K562 (cell line): ENCODE measurements around the gene ENG. TPM values are rescaled to one million over a fixed set of nuclear protein-coding genes. Genes with fewer than 3 reads are reported as not detected.

Experiments
- CTBP1 ChIP-seq: fragments of 450-650 bp; IDR thresholded peaks from 2 replicates; pipeline ENCODE4 v1.6.1; 2016; ENCODE audit warnings: borderline replicate concordance
- DPF2 ChIP-seq: fragments of 450-650 bp; IDR thresholded peaks from 2 replicates; pipeline ENCODE4 v1.6.1; 2016
- EZH2 ChIP-seq: IDR thresholded peaks from 2 replicates; pipeline ENCODE4 v1.6.1; 2012; ENCODE audit warnings: low read depth, mild to moderate bottlenecking, inconsistent platforms, low read length, borderline replicate concordance
- FOXK2 ChIP-seq, 2 experiments: fragments of 450-650 bp; IDR thresholded peaks in 1 of 2; conservative IDR thresholded peaks in 1 of 2; 2 replicates each; pipeline ENCODE4 v1.6.1; 2016; ENCODE audit warnings: low read depth in 2 of 2, mild to moderate bottlenecking in 1 of 2
- KDM4B ChIP-seq, 2 experiments: fragments of 450-650 bp in 1 of 2; sonication (generic) in 1 of 2; IDR thresholded peaks; 2 replicates each; pipeline ENCODE4 v1.6.1; 2016 to 2017; ENCODE audit warnings: borderline replicate concordance in 2 of 2, antibody characterized with exemption in 1 of 2, low read depth in 1 of 2, mild to moderate bottlenecking in 1 of 2
- LCOR ChIP-seq: sonication (generic); formaldehyde crosslinking; IDR thresholded peaks from 2 replicates; pipeline ENCODE4 v1.8.0; 2022; ENCODE audit warnings: mild to moderate bottlenecking, missing genetic modification reagents
- NONO ChIP-seq, 2 experiments: fragments of 200-400 bp in 1 of 2; fragments of 450-650 bp in 1 of 2; formaldehyde crosslinking in 1 of 2; IDR thresholded peaks; 2 replicates each; pipeline ENCODE4 v1.6.1; 2017; ENCODE audit warnings: low read depth in 2 of 2, mild to moderate bottlenecking in 2 of 2, moderate library complexity in 2 of 2, low read length in 1 of 2
- PHF8 ChIP-seq: fragments of 200-600 bp; sonication (generic); IDR thresholded peaks from 2 replicates; pipeline ENCODE4 v1.6.1; 2012; ENCODE audit warnings: mixed run types, mild to moderate bottlenecking, inconsistent platforms, low read length, moderate library complexity, borderline replicate concordance
- RBFOX2 ChIP-seq: fragments of 200-400 bp; formaldehyde crosslinking; IDR thresholded peaks from 2 replicates; pipeline ENCODE4 v1.6.1; 2017; ENCODE audit warnings: low read depth, mild to moderate bottlenecking, low read length, moderate library complexity
- RBM25 ChIP-seq: fragments of 200-400 bp; formaldehyde crosslinking; IDR thresholded peaks from 2 replicates; pipeline ENCODE4 v1.6.1; 2018; ENCODE audit warnings: low read length, low read depth, moderate library complexity; ENCODE audit not compliant: severe bottlenecking
- SOX6 ChIP-seq: fragments of 450-650 bp; IDR thresholded peaks from 2 replicates; pipeline ENCODE4 v1.6.1; 2014; ENCODE audit warnings: mild to moderate bottlenecking
- TAF1 ChIP-seq: IDR thresholded peaks from 2 replicates; pipeline ENCODE4 v1.6.1; 2011; ENCODE audit warnings: mild to moderate bottlenecking, low read length, moderate library complexity; ENCODE audit not compliant: insufficient read depth, control insufficient read depth, severe bottlenecking; ENCODE audit errors: extremely low read depth
- TOE1 ChIP-seq, 2 experiments: fragments of 450-650 bp in 1 of 2; sonication (generic) in 1 of 2; formaldehyde crosslinking in 1 of 2; IDR thresholded peaks; 2 replicates each; pipeline versions ENCODE4 v1.7.1 to v1.8.0; 2016 to 2022; ENCODE audit warnings: borderline replicate concordance in 2 of 2, mild to moderate bottlenecking in 2 of 2, antibody characterized with exemption in 1 of 2, inconsistent platforms in 1 of 2, low read depth in 1 of 2, missing genetic modification reagents in 1 of 2, moderate library complexity in 1 of 2
- ZFP36 ChIP-seq: fragments of 150-350 bp; IDR thresholded peaks from 2 replicates; pipeline ENCODE4 v1.6.1; 2018; ENCODE audit warnings: low read length, low read depth; ENCODE audit not compliant: partially characterized antibody
- ZFX ChIP-seq: sonication (generic); formaldehyde crosslinking; IDR thresholded peaks from 2 replicates; pipeline ENCODE4 v1.8.0; 2022; ENCODE audit warnings: mild to moderate bottlenecking, missing genetic modification reagents, moderate library complexity
- ZNF408 ChIP-seq: fragments of 250-450 bp; sonication (Bioruptor Pico); IDR thresholded peaks from 2 replicates; pipeline ENCODE4 v1.4.0; 2020; ENCODE audit warnings: low read depth, mild to moderate bottlenecking, moderate library complexity
- polyA plus RNA-seq, 8 experiments: library from polyadenylated mRNA; depleted of rRNA in 4 of 8; stranded (reverse) in 5 of 8; unstranded in 3 of 8; fragments of >200 nt; fragmentation: Nextera tagmentation in 2 of 8; fragmentation: Illumina TruSeq in 1 of 8; extraction: Ambion mirVana in 2 of 8; extraction: Trizol in 1 of 8; gene quantifications; 2 replicates each; pipeline versions ENCODE4 v1.2.1 to v1.2.3, GENCODE V29; 2011 to 2014; ENCODE audit warnings: inconsistent platforms in 1 of 8, missing spikeins in 1 of 8
- total RNA-seq, 7 experiments: library from RNA; depleted of rRNA in 6 of 7; stranded (reverse); fragments of >200 nt in 6 of 7; fragmentation: Illumina TruSeq in 2 of 7; extraction: Trizol in 2 of 7; gene quantifications; 2 replicates each; pipeline versions ENCODE4 v1.2.1 to v1.2.3, GENCODE V29; 2011 to 2021; ENCODE audit warnings: low replicate concordance in 1 of 7
- TF ChIP-seq, protein P1 (sequence below): sonication (generic); formaldehyde crosslinking; IDR thresholded peaks from 2 replicates; pipeline ENCODE4 v1.8.0; 2022; ENCODE audit warnings: missing genetic modification reagents, mild to moderate bottlenecking, moderate library complexity, borderline replicate concordance
- TF ChIP-seq, protein P2 (sequence below), 2 experiments: fragments of 450-650 bp; IDR thresholded peaks; 2 replicates each; pipeline ENCODE4 v1.6.1; 2016
- TF ChIP-seq, protein P3 (sequence below), 2 experiments: fragments of 450-650 bp; conservative IDR thresholded peaks; 2 replicates each; pipeline ENCODE4 v1.6.1; 2017; ENCODE audit warnings: mild to moderate bottlenecking in 2 of 2, moderate library complexity in 2 of 2
- TF ChIP-seq, protein P4 (sequence below): fragments of 200-800 bp; sonication (Bioruptor generic); IDR thresholded peaks from 2 replicates; pipeline ENCODE4 v1.6.1; 2017; ENCODE audit warnings: missing genetic modification characterization, missing compliant biosample characterization

The ENG gene
- total and polyA plus RNA-seq, 9 of the 15 experiments (the other 6 are each of a cell fraction or from before 2014, with no cell fraction given), result 0.04 to 0.40 (median 0.14) TPM; not detected in 1

- peak in 1 of 2 experiments; percentile 98; a peak in 2 of 4 replicates for TF ChIP-seq NONO (IDR thresholded peaks at IDR 0.05; ENCODE audit: low read depth in 2 of 2, low read length in 1 of 2)
- peak; percentile 16 for TF ChIP-seq ZFP36
- TF ChIP-seq RBFOX2, result peak; percentile 37; the same call in 1 of the 2 replicates
- TF ChIP-seq DPF2, result 0 out of 2 replicates have a peak, but pooled peaks have one; percentile 48
- TF ChIP-seq ZNF408, result no peak
- TF ChIP-seq EZH2, result no peak
- TF ChIP-seq FOXK2 (conservative IDR thresholded peaks at IDR 0.05 in 1 of 2, IDR thresholded peaks at IDR 0.05 in 1 of 2; ENCODE audit: low read depth in 2 of 2), result peak in 1 of 2 experiments; percentile 99; a peak in 2 of 4 replicates
- TF ChIP-seq, protein P1, sequence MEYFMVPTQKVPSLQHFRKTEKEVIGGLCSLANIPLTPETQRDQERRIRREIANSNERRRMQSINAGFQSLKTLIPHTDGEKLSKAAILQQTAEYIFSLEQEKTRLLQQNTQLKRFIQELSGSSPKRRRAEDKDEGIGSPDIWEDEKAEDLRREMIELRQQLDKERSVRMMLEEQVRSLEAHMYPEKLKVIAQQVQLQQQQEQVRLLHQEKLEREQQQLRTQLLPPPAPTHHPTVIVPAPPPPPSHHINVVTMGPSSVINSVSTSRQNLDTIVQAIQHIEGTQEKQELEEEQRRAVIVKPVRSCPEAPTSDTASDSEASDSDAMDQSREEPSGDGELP (CRISPR knock-in tag), result peak; percentile 91
- peak; percentile 55 for TF ChIP-seq ZFX (CRISPR knock-in tag)
- 0 out of 2 replicates have a peak, but pooled peaks have one; percentile 20 for TF ChIP-seq SOX6
- TF ChIP-seq TOE1 (IDR thresholded peaks at IDR 0.05; ENCODE audit: borderline replicate concordance), result peak; percentile 48; the same call in 1 of the 2 replicates
- no peak for TF ChIP-seq TOE1 (CRISPR knock-in tag; IDR thresholded peaks at IDR 0.05; ENCODE audit: borderline replicate concordance, low read depth)
- TF ChIP-seq CTBP1, result peak; percentile 46; the same call in 1 of the 2 replicates
- TF ChIP-seq, protein P2, sequence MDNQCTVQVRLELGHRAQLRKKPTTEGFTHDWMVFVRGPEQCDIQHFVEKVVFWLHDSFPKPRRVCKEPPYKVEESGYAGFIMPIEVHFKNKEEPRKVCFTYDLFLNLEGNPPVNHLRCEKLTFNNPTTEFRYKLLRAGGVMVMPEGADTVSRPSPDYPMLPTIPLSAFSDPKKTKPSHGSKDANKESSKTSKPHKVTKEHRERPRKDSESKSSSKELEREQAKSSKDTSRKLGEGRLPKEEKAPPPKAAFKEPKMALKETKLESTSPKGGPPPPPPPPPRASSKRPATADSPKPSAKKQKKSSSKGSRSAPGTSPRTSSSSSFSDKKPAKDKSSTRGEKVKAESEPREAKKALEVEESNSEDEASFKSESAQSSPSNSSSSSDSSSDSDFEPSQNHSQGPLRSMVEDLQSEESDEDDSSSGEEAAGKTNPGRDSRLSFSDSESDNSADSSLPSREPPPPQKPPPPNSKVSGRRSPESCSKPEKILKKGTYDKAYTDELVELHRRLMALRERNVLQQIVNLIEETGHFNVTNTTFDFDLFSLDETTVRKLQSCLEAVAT (IDR thresholded peaks at IDR 0.05), result peak in 1 of 2 experiments; percentile 86; a peak in 2 of 4 replicates
- no peak for TF ChIP-seq LCOR (CRISPR knock-in tag)
- TF ChIP-seq, protein P3, sequence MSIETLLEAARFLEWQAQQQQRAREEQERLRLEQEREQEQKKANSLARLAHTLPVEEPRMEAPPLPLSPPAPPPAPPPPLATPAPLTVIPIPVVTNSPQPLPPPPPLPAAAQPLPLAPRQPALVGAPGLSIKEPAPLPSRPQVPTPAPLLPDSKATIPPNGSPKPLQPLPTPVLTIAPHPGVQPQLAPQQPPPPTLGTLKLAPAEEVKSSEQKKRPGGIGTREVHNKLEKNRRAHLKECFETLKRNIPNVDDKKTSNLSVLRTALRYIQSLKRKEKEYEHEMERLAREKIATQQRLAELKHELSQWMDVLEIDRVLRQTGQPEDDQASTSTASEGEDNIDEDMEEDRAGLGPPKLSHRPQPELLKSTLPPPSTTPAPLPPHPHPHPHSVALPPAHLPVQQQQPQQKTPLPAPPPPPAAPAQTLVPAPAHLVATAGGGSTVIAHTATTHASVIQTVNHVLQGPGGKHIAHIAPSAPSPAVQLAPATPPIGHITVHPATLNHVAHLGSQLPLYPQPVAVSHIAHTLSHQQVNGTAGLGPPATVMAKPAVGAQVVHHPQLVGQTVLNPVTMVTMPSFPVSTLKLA (conservative IDR thresholded peaks at IDR 0.05), result 0 out of 4 replicates have a peak, but pooled peaks of 1 of the 2 experiments have one; percentile 19
- TF ChIP-seq, protein P4, sequence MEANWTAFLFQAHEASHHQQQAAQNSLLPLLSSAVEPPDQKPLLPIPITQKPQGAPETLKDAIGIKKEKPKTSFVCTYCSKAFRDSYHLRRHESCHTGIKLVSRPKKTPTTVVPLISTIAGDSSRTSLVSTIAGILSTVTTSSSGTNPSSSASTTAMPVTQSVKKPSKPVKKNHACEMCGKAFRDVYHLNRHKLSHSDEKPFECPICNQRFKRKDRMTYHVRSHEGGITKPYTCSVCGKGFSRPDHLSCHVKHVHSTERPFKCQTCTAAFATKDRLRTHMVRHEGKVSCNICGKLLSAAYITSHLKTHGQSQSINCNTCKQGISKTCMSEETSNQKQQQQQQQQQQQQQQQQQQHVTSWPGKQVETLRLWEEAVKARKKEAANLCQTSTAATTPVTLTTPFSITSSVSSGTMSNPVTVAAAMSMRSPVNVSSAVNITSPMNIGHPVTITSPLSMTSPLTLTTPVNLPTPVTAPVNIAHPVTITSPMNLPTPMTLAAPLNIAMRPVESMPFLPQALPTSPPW (CRISPR knock-in tag), result peak; percentile 68
- TF ChIP-seq KDM4B (IDR thresholded peaks at IDR 0.05; ENCODE audit: borderline replicate concordance in 2 of 2, low read depth in 1 of 2), result peak in 1 of 2 experiments; percentile 69; a peak in 1 of 4 replicates
- TF ChIP-seq PHF8, result peak; percentile 32; the same call in 1 of the 2 replicates
- TF ChIP-seq RBM25, result peak; percentile 73
- peak; percentile 18 for TF ChIP-seq TAF1
Observed at GRCh38 chr9:127776195-127776923, 78.1 kb downstream of the ENG start (continued).
